ENCODE data around the gene KDELR1. TPM values are rescaled to one million over a fixed set of nuclear protein-coding genes. Genes with fewer than 3 reads are reported as not detected.

KDELR1 gene
- total and polyA plus RNA-seq, 2 of the 13 experiments (the other 11 are each of a cell fraction or from before 2014, with no cell fraction given) = 134 to 185 TPM

GRCh38 chr19:48363810-48364597, 27.3 kb downstream of the KDELR1 start, which contains the start of the genes SYNGR4 and TMEM143 (continued):
- TF ChIP-seq ZNF180 (CRISPR knock-in tag; IDR thresholded peaks at IDR 0.05; ENCODE audit: borderline replicate concordance, low read depth) (peak; percentile 82; the same call in 1 of the 2 replicates), MXD4 (CRISPR knock-in tag; IDR thresholded peaks at IDR 0.05) (no peak), RELA (CRISPR knock-in tag; IDR thresholded peaks at IDR 0.05) (no peak), ZFP82 (CRISPR knock-in tag; IDR thresholded peaks at IDR 0.05; ENCODE audit: borderline replicate concordance) (no peak), STAT5B (CRISPR knock-in tag; IDR thresholded peaks at IDR 0.05) (no peak), SMAD9 (CRISPR knock-in tag; IDR thresholded peaks at IDR 0.05) (no peak), POLR2G (IDR thresholded peaks at IDR 0.05; ENCODE audit: low read depth, low read length) (peak; percentile 83), ZNF512B (CRISPR knock-in tag; IDR thresholded peaks at IDR 0.05; ENCODE audit: borderline replicate concordance) (no peak), GATAD2A (CRISPR knock-in tag; IDR thresholded peaks at IDR 0.05) (no peak; the same call in 1 of the 2 replicates), ZBTB25 (CRISPR knock-in tag; IDR thresholded peaks at IDR 0.05) (no peak), E2F5 (CRISPR knock-in tag; conservative IDR thresholded peaks at IDR 0.05) (peak; percentile 83), KDM6A (CRISPR knock-in tag; IDR thresholded peaks at IDR 0.05; ENCODE audit: low read depth) (no peak), DMAP1 (CRISPR knock-in tag; IDR thresholded peaks at IDR 0.05) (no peak; the same call in 1 of the 2 replicates), ZFP37 (CRISPR knock-in tag; IDR thresholded peaks at IDR 0.05; ENCODE audit: borderline replicate concordance) (no peak), ZNF7 (CRISPR knock-in tag; IDR thresholded peaks at IDR 0.05) (no peak), ISL2 (CRISPR knock-in tag; IDR thresholded peaks at IDR 0.05) (no peak), CHD4 (IDR thresholded peaks at IDR 0.05; ENCODE audit: borderline replicate concordance, low read length) (no peak), ASH2L (IDR thresholded peaks at IDR 0.05; ENCODE audit: insufficient read length, low read depth, low read length) (no peak), HNF4A (CRISPR knock-in tag; IDR thresholded peaks at IDR 0.05) (peak; percentile 36; the same call in 1 of the 2 replicates), PHF5A (CRISPR knock-in tag; IDR thresholded peaks at IDR 0.05; ENCODE audit: low read depth, unreplicated experiment) (no peak), ZNF891 (CRISPR knock-in tag; IDR thresholded peaks at IDR 0.05) (0 out of 2 replicates have a peak, but pooled peaks have one; percentile 55)
- TF ChIP-seq, protein P1, sequence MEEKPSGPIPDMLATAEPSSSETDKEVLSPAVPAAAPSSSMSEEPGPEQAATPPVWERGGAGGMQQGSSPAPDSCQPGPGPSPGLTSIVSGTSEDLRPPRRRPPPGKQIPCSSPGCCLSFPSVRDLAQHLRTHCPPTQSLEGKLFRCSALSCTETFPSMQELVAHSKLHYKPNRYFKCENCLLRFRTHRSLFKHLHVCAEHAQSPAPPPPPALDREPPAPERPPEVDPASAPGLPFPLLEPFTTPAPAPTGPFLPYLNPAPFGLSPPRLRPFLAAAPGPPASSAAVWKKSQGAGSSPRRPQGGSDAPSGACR (CRISPR knock-in tag; IDR thresholded peaks at IDR 0.05) = no peak

All from HepG2 (cell line).